Measurements from ENCODE around the gene BCAS1. TPM values are rescaled to one million over a fixed set of nuclear protein-coding genes. Genes with fewer than 3 reads are reported as not detected.

The BCAS1 gene
- total RNA-seq, 4 donors from 2014 or later, result 0.97 to 9.3 (median 4.4) TPM

- DNase-seq, result no peak
- Histone ChIP-seq H3K27ac (peak overlapping the region in 3 of 4 donors; percentile 20 to 63 (median 61)), H3K4me3 (no peak overlapping the region), H3K36me3 (no peaks in the 10 kb centered on the region), H3K9me3 (no peaks in the 10 kb centered on the region), H3K27me3 (no peaks in the 10 kb centered on the region), H3K4me1 (peaks cover 0 to 76% (median 12%) of the 10 kb centered on the region in 3 donors)
- intact Hi-C loops (cut with DNase I), result no loop called here
- TF ChIP-seq CTCF (IDR thresholded peaks at IDR 0.05) (no peak), POLR2A (IDR thresholded peaks at IDR 0.05) (no peak)
- 48 to 53% methylated on average over 3 of the region's 3 CpGs for WGBS, 2 donors
These were observed 40.1 kb upstream of the BCAS1 start for GRCh38 chr20:54110457-54110856.

- intact Hi-C loops (cut with DNase I), result no loop called here
- DNase-seq, result no peak
- H3K36me3 ChIP-seq, result no peaks in the 10 kb centered on the region
- peaks cover 0 to 77% (median 16%) of the 10 kb centered on the region in 3 donors for H3K4me1 ChIP-seq
- H3K9me3 ChIP-seq, result no peaks in the 10 kb centered on the region
- TF ChIP-seq POLR2A (IDR thresholded peaks at IDR 0.05) (no peak), CTCF (IDR thresholded peaks at IDR 0.05) (no peak)
- no peaks in the 10 kb centered on the region for H3K27me3 ChIP-seq
- no peak overlapping the region for H3K4me3 ChIP-seq
- H3K27ac ChIP-seq, result peak overlapping the region in 3 of 4 donors; percentile 20 to 63 (median 61)
These were observed 39.6 kb upstream of the BCAS1 start for GRCh38 chr20:54110041-54110440.

GRCh38 chr20:54108817-54109216, 38.4 kb upstream of the BCAS1 start:
- intact Hi-C loops (cut with DNase I), result no loop called here

GRCh38 chr20:54108326-54108642, 37.9 kb upstream of the BCAS1 start:
- H3K27ac ChIP-seq, result peak overlapping the region in 2 of 4 donors; percentile 16 to 53
- TF ChIP-seq POLR2A (IDR thresholded peaks at IDR 0.05) (no peak), CTCF (IDR thresholded peaks at IDR 0.05) (no peak)
- intact Hi-C loops (cut with DNase I), result no loop called here

More at GRCh38 chr20:54108817-54109216, 38.4 kb upstream of the BCAS1 start:
- Histone ChIP-seq H3K36me3 (no peaks in the 10 kb centered on the region), H3K4me1 (peaks cover 0 to 82% (median 22%) of the 10 kb centered on the region in 3 donors), H3K27ac (no peak overlapping the region), H3K9me3 (no peaks in the 10 kb centered on the region), H3K27me3 (no peaks in the 10 kb centered on the region), H3K4me3 (no peak overlapping the region)
- DNase-seq, result no peak
- WGBS, 2 donors, result 80 to 86% methylated on average over 1 of the region's 1 CpG
- TF ChIP-seq CTCF (IDR thresholded peaks at IDR 0.05) (no peak), POLR2A (IDR thresholded peaks at IDR 0.05) (no peak)

GRCh38 chr20:54107600-54108325, 37.4 kb upstream of the BCAS1 start:
- intact Hi-C loops (cut with DNase I), result no loop called here
- Histone ChIP-seq H3K27me3 (no peaks in the 10 kb centered on the region), H3K27ac (peak overlapping the region in 3 of 4 donors; percentile 38 to 58 (median 53)), H3K4me1 (peaks cover 0 to 76% (median 19%) of the 10 kb centered on the region in 3 donors), H3K4me3 (no peak overlapping the region), H3K9me3 (no peaks in the 10 kb centered on the region), H3K36me3 (no peaks in the 10 kb centered on the region)
- WGBS, 2 donors, result 58% methylated on average over 7 of the region's 7 CpGs
- TF ChIP-seq POLR2A (IDR thresholded peaks at IDR 0.05) (no peak), CTCF (IDR thresholded peaks at IDR 0.05) (no peak)
- no peak for DNase-seq

More at GRCh38 chr20:54108326-54108642, 37.9 kb upstream of the BCAS1 start:
- peaks cover 0 to 81% (median 19%) of the 10 kb centered on the region in 3 donors for H3K4me1 ChIP-seq
- H3K27me3 ChIP-seq, result no peaks in the 10 kb centered on the region
- H3K36me3 ChIP-seq, result no peaks in the 10 kb centered on the region
- DNase-seq, result no peak
- no peaks in the 10 kb centered on the region for H3K9me3 ChIP-seq
- H3K4me3 ChIP-seq, result no peak overlapping the region
